ENCODE measurements around the gene TP53TG3D. TPM values are rescaled to one million over a fixed set of nuclear protein-coding genes. Genes with fewer than 3 reads are reported as not detected.
"Not testable (repeated sequence)": the region's sequence is repeated elsewhere in the genome, so short reads cannot be mapped to it uniquely, and the experiment has no call there.

TP53TG3D gene
- not detected for total RNA-seq
- polyA plus RNA-seq = under 1 TPM; 0.09 to 0.28 TPM
- long read RNA-seq, donor 1 = 0 reads
- long read RNA-seq, donor 2 = 0 reads
- long read RNA-seq, donor 3 = 0 reads
- long read RNA-seq, donor 4 = 0 reads
- long read RNA-seq, donor 5 = 0 reads

- not testable (repeated sequence) for H3K36me3 ChIP-seq (ENCODE audit: control insufficient read depth in 4 of 4, insufficient read depth in 4 of 4, low read length in 4 of 4); H3K27ac ChIP-seq (ENCODE audit: low read depth in 1 of 2, low read length in 1 of 2); DNase-seq; H3K9ac ChIP-seq (ENCODE audit: insufficient read depth in 1 of 2, low read length in 2 of 2); H3K27me3 ChIP-seq (ENCODE audit: control insufficient read depth in 3 of 3, insufficient read depth in 3 of 3, low read length in 2 of 3); H3K9me3 ChIP-seq (ENCODE audit: control insufficient read depth in 4 of 4, insufficient read depth in 3 of 4, low read length in 3 of 4); H3K4me3 ChIP-seq; ATAC-seq (ENCODE audit: insufficient read depth, low FRiP score); H3K4me1 ChIP-seq (ENCODE audit: control insufficient read depth in 5 of 5, insufficient read depth in 5 of 5, low read length in 5 of 5)
- 37% methylated on average over 7 to 9 of the region's 26 CpGs for WGBS, 2 donors
These were observed at the start of gene TP53TG3D for GRCh38 chr16:32252986-32253385. Gene TP53TG3D, plus strand, starts transcription at chr16:32253286. Its CDS starts 68 bp downstream, at chr16:32253354.

GRCh38 chr16:32253507-32253906 is 421 bp downstream of the TP53TG3D start:
- H3K36me3 ChIP-seq (ENCODE audit: control insufficient read depth in 4 of 4, insufficient read depth in 4 of 4, low read length in 4 of 4); H3K27me3 ChIP-seq (ENCODE audit: control insufficient read depth in 3 of 3, insufficient read depth in 3 of 3, low read length in 2 of 3); H3K4me1 ChIP-seq (ENCODE audit: control insufficient read depth in 5 of 5, insufficient read depth in 5 of 5, low read length in 5 of 5); ATAC-seq (ENCODE audit: insufficient read depth, low FRiP score); H3K27ac ChIP-seq (ENCODE audit: low read depth in 1 of 2, low read length in 1 of 2); H3K4me3 ChIP-seq; H3K9me3 ChIP-seq (ENCODE audit: control insufficient read depth in 4 of 4, insufficient read depth in 3 of 4, low read length in 3 of 4); DNase-seq; H3K9ac ChIP-seq (ENCODE audit: insufficient read depth in 1 of 2, low read length in 2 of 2): not testable (repeated sequence)
- 15 to 21% methylated on average over 4 to 10 of the region's 20 CpGs for WGBS, 2 donors

DNA sequence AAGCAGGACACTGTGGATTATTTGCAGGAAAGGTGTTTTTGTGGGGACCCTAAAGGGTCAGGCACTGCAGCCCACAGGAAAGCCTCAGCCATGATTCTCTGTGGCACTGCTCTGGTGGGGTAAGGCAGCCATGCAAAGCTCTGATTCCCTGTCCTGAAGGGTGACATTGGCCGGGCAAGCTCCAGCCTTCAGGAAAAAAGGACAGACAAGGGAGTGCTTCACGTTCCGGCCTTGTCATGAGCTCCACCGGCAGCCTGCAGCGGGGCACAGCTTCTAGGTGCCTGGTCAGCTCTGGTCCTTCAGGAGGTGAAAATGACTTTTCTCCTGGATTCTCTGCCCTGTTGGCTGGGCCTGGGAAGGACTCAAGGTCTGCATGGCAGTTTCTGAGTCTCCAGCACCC is 8.4 kb downstream of the TP53TG3D start:
- H3K36me3 ChIP-seq (ENCODE audit: control insufficient read depth in 4 of 4, insufficient read depth in 4 of 4, low read length in 4 of 4); H3K4me3 ChIP-seq; H3K27ac ChIP-seq (ENCODE audit: low read depth in 1 of 2, low read length in 1 of 2); H3K27me3 ChIP-seq (ENCODE audit: control insufficient read depth in 3 of 3, insufficient read depth in 3 of 3, low read length in 2 of 3); H3K9me3 ChIP-seq (ENCODE audit: control insufficient read depth in 4 of 4, insufficient read depth in 3 of 4, low read length in 3 of 4); H3K9ac ChIP-seq (ENCODE audit: insufficient read depth in 1 of 2, low read length in 2 of 2); H3K4me1 ChIP-seq (ENCODE audit: control insufficient read depth in 5 of 5, insufficient read depth in 5 of 5, low read length in 5 of 5); DNase-seq; ATAC-seq (ENCODE audit: insufficient read depth, low FRiP score): not testable (repeated sequence)
- WGBS, 2 donors = 87 to 90% methylated on average over 5 of the region's 5 CpGs

- not testable (repeated sequence) for ATAC-seq (ENCODE audit: insufficient read depth, low FRiP score); H3K4me3 ChIP-seq; DNase-seq; H3K36me3 ChIP-seq (ENCODE audit: control insufficient read depth in 4 of 4, insufficient read depth in 4 of 4, low read length in 4 of 4); H3K27me3 ChIP-seq (ENCODE audit: control insufficient read depth in 3 of 3, insufficient read depth in 3 of 3, low read length in 2 of 3); H3K9ac ChIP-seq (ENCODE audit: insufficient read depth in 1 of 2, low read length in 2 of 2); H3K27ac ChIP-seq (ENCODE audit: low read depth in 1 of 2, low read length in 1 of 2); H3K9me3 ChIP-seq (ENCODE audit: control insufficient read depth in 4 of 4, insufficient read depth in 3 of 4, low read length in 3 of 4); H3K4me1 ChIP-seq (ENCODE audit: control insufficient read depth in 5 of 5, insufficient read depth in 5 of 5, low read length in 5 of 5)
- WGBS, 2 donors = 85 to 94% methylated on average over 10 of the region's 10 CpGs
These were observed 10.5 kb downstream of the TP53TG3D start for GRCh38 chr16:32263552-32263951.

DNA sequence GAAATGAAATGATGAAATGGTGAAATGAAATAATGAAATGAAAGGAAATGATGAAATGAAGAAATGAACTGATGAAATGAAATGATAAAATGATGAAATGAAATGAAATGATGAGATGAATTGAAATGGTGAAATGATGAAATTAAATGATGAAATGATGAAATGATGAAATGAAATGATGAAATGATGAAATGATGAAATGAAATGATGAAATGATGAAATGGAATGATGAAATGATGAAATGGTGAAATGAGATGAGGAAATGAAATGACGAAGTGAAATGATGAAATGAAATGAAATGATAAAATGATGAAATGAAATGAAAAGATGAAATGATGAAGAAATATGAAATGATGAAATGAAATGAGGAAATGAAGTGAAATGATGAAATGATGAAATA is 28.8 kb downstream of the TP53TG3D start:
- not testable (repeated sequence) for H3K4me3 ChIP-seq; ATAC-seq (ENCODE audit: insufficient read depth, low FRiP score); H3K9ac ChIP-seq (ENCODE audit: insufficient read depth in 1 of 2, low read length in 2 of 2); H3K4me1 ChIP-seq (ENCODE audit: control insufficient read depth in 5 of 5, insufficient read depth in 5 of 5, low read length in 5 of 5); DNase-seq; H3K27me3 ChIP-seq (ENCODE audit: control insufficient read depth in 3 of 3, insufficient read depth in 3 of 3, low read length in 2 of 3); H3K27ac ChIP-seq (ENCODE audit: low read depth in 1 of 2, low read length in 1 of 2); H3K9me3 ChIP-seq (ENCODE audit: control insufficient read depth in 4 of 4, insufficient read depth in 3 of 4, low read length in 3 of 4); H3K36me3 ChIP-seq (ENCODE audit: control insufficient read depth in 4 of 4, insufficient read depth in 4 of 4, low read length in 4 of 4)
- 65 to 67% methylated on average over 1 of the region's 1 CpG for WGBS, 2 donors

- ATAC-seq (ENCODE audit: insufficient read depth, low FRiP score); H3K27ac ChIP-seq (ENCODE audit: low read depth in 1 of 2, low read length in 1 of 2): not testable (repeated sequence)
These were observed 29.9 kb downstream of the TP53TG3D start for GRCh38 chr16:32283024-32283423.

GRCh38 chr16:32283917-32284495 is 30.9 kb downstream of the TP53TG3D start:
- not testable (repeated sequence) for H3K9ac ChIP-seq (ENCODE audit: insufficient read depth in 1 of 2, low read length in 2 of 2); H3K27me3 ChIP-seq (ENCODE audit: control insufficient read depth in 3 of 3, insufficient read depth in 3 of 3, low read length in 2 of 3)
- WGBS, 2 donors = 78 to 84% methylated on average over 5 of the region's 5 CpGs

More at GRCh38 chr16:32283024-32283423, 29.9 kb downstream of the TP53TG3D start:
- not testable (repeated sequence) for H3K9me3 ChIP-seq (ENCODE audit: control insufficient read depth in 4 of 4, insufficient read depth in 3 of 4, low read length in 3 of 4); H3K36me3 ChIP-seq (ENCODE audit: control insufficient read depth in 4 of 4, insufficient read depth in 4 of 4, low read length in 4 of 4); H3K4me3 ChIP-seq; H3K4me1 ChIP-seq (ENCODE audit: control insufficient read depth in 5 of 5, insufficient read depth in 5 of 5, low read length in 5 of 5); DNase-seq; H3K27me3 ChIP-seq (ENCODE audit: control insufficient read depth in 3 of 3, insufficient read depth in 3 of 3, low read length in 2 of 3); H3K9ac ChIP-seq (ENCODE audit: insufficient read depth in 1 of 2, low read length in 2 of 2)

DNA sequence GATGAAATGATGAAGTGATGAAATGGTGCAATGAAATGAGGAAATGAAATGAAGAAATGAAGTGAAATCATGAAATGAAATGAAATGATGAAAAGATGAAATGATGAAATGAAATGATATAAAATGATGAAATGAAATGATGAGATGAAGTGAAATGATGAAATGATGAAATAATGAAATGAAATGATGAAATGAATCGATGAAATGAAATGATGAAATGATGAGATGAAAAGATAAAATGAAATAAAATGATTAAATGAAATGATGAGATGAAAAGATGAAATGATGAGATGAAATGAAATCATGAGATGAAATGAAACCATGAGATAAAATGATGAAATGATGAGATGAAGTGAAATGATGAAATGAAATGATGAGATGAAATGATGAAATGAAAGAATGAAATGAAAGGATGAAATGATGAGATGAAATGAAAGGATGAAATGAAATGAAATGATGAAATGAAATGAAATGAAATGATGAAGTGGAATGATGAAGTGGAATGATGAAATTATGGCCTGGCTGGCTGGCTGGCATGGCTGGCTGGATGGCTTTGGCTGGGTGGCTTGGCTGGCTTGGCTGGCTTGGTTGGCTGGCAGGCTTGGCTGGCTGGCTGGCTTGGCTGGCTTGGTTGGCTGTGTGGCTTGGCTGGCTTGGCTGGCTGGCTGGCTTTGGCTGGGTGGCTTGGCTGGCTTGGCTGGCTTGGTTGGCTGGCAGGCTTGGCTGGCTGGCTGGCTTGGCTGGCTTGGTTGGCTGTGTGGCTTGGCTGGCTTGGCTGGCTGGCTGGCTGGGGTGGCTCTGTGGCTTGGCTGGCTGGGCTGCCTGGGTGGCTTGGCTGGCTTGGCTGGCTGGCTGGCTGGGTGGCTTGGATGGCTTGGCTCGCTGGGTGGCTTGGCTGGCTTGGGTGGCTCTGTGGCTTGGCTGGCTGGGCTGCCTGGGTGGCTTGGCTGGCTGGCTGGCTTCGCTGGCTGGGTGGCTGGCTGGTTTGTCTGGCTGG is 32.0 kb downstream of the TP53TG3D start:
- not testable (repeated sequence) for ATAC-seq (ENCODE audit: insufficient read depth, low FRiP score); H3K27me3 ChIP-seq (ENCODE audit: control insufficient read depth in 3 of 3, insufficient read depth in 3 of 3, low read length in 2 of 3); H3K9ac ChIP-seq (ENCODE audit: insufficient read depth in 1 of 2, low read length in 2 of 2); H3K9me3 ChIP-seq (ENCODE audit: control insufficient read depth in 4 of 4, insufficient read depth in 3 of 4, low read length in 3 of 4); H3K36me3 ChIP-seq (ENCODE audit: control insufficient read depth in 4 of 4, insufficient read depth in 4 of 4, low read length in 4 of 4); DNase-seq; H3K4me3 ChIP-seq; H3K27ac ChIP-seq (ENCODE audit: low read depth in 1 of 2, low read length in 1 of 2); H3K4me1 ChIP-seq (ENCODE audit: control insufficient read depth in 5 of 5, insufficient read depth in 5 of 5, low read length in 5 of 5)
- 54 to 66% methylated on average over 3 of the region's 3 CpGs for WGBS, 2 donors

More at GRCh38 chr16:32283917-32284495, 30.9 kb downstream of the TP53TG3D start:
- H3K4me3 ChIP-seq; H3K36me3 ChIP-seq (ENCODE audit: control insufficient read depth in 4 of 4, insufficient read depth in 4 of 4, low read length in 4 of 4); ATAC-seq (ENCODE audit: insufficient read depth, low FRiP score); H3K4me1 ChIP-seq (ENCODE audit: control insufficient read depth in 5 of 5, insufficient read depth in 5 of 5, low read length in 5 of 5); H3K9me3 ChIP-seq (ENCODE audit: control insufficient read depth in 4 of 4, insufficient read depth in 3 of 4, low read length in 3 of 4); H3K27ac ChIP-seq (ENCODE audit: low read depth in 1 of 2, low read length in 1 of 2); DNase-seq: not testable (repeated sequence)
